Kidney (tissue), 14 donors: ENCODE results near the gene CDK11A. TPM values are rescaled to one million over a fixed set of nuclear protein-coding genes. Genes with fewer than 3 reads are reported as not detected.
"Not testable (repeated sequence)": the region's sequence is repeated elsewhere in the genome, so short reads cannot be mapped to it uniquely, and the experiment has no call there.

Experiments
- DNase-seq, 5 donors: peaks; one replicate each; pipeline ENCODE4 v3.0.0-alpha.2; 2013 to 2020
- FAIRE-seq: peaks from 2 replicates; lab custom pipeline; 2012; peaks lifted over from hg19 to GRCh38; lab: Jason Lieb, UNC
- H3K27ac ChIP-seq, 2 donors: one replicate each; pipeline ENCODE4 v1.7.0; 2013; ENCODE audit warnings: low read depth in 2 of 2, low read length in 2 of 2, inconsistent platforms in 1 of 2
- H3K27me3 ChIP-seq: one replicate; pipeline ENCODE4 v1.7.1; 2013; ENCODE audit warnings: low read length, inconsistent platforms; ENCODE audit not compliant: control insufficient read depth, insufficient read depth
- H3K36me3 ChIP-seq, 3 donors: one replicate each; pipeline versions ENCODE4 v1.7.0 to v1.7.1; 2013; ENCODE audit warnings: low read length in 3 of 3, control low read depth in 1 of 3, inconsistent platforms in 1 of 3; ENCODE audit not compliant: insufficient read depth in 3 of 3, control insufficient read depth in 2 of 3
- H3K4me1 ChIP-seq, 3 donors: one replicate each; pipeline versions ENCODE4 v1.7.0 to v1.7.1; 2013; ENCODE audit warnings: low read length in 3 of 3, inconsistent platforms in 1 of 3, low read depth in 1 of 3; ENCODE audit not compliant: control insufficient read depth in 2 of 3, insufficient read depth in 2 of 3
- H3K4me3 ChIP-seq, 3 donors: one replicate each; pipeline versions ENCODE4 v1.7.0 to v1.8.1; 2013; ENCODE audit warnings: low read length in 3 of 3, control low read depth in 1 of 3, inconsistent platforms in 1 of 3
- H3K9ac ChIP-seq, 3 donors: one replicate each; pipeline versions ENCODE4 v1.7.0 to v1.7.1; 2013; ENCODE audit warnings: low read length in 3 of 3, control low read depth in 1 of 3, inconsistent platforms in 1 of 3
- H3K9me3 ChIP-seq, 3 donors: one replicate each; pipeline versions ENCODE4 v1.7.0 to v1.7.1; 2013; ENCODE audit warnings: low read length in 3 of 3, control low read depth in 1 of 3, inconsistent platforms in 1 of 3; ENCODE audit not compliant: control insufficient read depth in 2 of 3, insufficient read depth in 1 of 3
- intact Hi-C: fragments of 100-400 bp; cut with DNase I; formaldehyde crosslinking; loops from one replicate; pipeline ENCODE4 v1.11.1; 2022
- polyA plus RNA-seq: library from polyadenylated mRNA; stranded (reverse); fragments of 350-450 nt; fragmentation: Illumina TruSeq; extraction: RNeasy Lipid Tissue Mini Kit (QIAGEN cat#74804); gene quantifications from one replicate; pipeline ENCODE4 v1.2.3, GENCODE V29; 2014; ENCODE audit warnings: low read depth, low replicate concordance; ENCODE audit not compliant: insufficient read depth
- total RNA-seq: library from RNA; stranded (reverse); fragmentation: NEBNext Ultra II Directional; extraction: Animal tissue kit (Norgen Biotek cat#: 25700); gene quantifications from one replicate; pipeline ENCODE4 v1.2.1, GENCODE V29; 2021
- TF ChIP-seq, protein P1 (sequence below): IDR thresholded peaks from 3 replicates; pipeline ENCODE4 v1.5.1; 2012; ENCODE audit warnings: mild to moderate bottlenecking, moderate library complexity, borderline replicate concordance; ENCODE audit not compliant: insufficient read depth; ENCODE audit errors: extremely low read depth
- donor health status: control.
- donor health status: control.
- donor health status: control.
- donor health status: control.
- donor health status: control.
- donor health status: DM: yes; HTN: yes; CAD: no.
- donor health status: Normal renal cell carcinoma (clear cell type).

CDK11A gene
- total and polyA plus RNA-seq, 2 donors from 2014 or later, result 21.5 to 37.3 TPM

DNA sequence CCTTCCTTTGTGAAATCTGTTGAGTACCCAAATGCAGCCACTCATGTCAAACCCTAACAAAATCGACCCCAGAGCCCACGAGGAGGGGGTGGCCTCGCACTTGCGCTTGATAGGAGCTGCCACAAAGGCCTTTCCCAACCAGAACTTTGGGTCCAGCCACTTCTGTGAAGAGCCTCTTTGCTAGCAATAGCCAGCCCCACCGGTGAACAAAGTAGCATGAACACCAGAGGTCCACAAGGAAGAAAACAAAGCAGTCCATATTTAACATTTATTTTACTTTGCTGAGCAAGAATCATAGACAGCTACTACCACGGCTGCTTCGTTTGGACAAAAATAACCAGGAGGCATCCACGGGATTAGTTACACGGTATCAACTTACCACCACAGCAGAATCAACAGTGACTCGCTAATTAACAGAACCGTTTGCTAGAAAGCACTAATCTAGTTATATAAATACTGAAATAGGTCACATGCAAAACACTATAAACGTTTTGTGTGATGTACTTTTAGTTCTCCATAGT, 3.0 kb upstream of the CDK11A start:
- H3K27ac ChIP-seq, H3K4me3 ChIP-seq, H3K9me3 ChIP-seq, H3K27me3 ChIP-seq, H3K9ac ChIP-seq, H3K4me1 ChIP-seq, FAIRE-seq, DNase-seq, H3K36me3 ChIP-seq, intact Hi-C loops: not testable (repeated sequence)

DNA sequence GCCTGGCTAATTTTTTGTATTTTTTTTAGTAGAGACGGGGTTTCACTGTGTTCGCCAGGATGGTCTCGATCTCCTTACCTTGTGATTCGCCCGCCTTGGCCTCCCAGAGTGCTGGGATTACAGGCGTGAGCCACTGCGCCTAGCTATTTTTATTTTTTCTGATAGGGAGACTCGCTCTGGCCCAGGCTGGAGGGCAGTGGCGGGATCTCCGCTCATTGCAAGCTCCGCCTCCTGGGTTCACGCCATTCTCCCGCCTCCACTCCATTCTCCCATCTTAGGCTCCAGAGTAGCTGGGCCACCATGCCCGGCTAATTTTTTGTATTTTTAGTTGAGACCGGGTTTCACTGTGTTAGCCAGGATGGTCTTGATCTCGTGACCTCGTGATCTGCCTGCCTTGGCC, 1.9 kb upstream of the CDK11A start:
- H3K36me3 ChIP-seq, H3K4me3 ChIP-seq, H3K4me1 ChIP-seq, H3K27me3 ChIP-seq, H3K27ac ChIP-seq, H3K9me3 ChIP-seq, H3K9ac ChIP-seq, FAIRE-seq, intact Hi-C loops: not testable (repeated sequence)
- DNase-seq, result peak in 1 of 5 donors; percentile 36

DNA sequence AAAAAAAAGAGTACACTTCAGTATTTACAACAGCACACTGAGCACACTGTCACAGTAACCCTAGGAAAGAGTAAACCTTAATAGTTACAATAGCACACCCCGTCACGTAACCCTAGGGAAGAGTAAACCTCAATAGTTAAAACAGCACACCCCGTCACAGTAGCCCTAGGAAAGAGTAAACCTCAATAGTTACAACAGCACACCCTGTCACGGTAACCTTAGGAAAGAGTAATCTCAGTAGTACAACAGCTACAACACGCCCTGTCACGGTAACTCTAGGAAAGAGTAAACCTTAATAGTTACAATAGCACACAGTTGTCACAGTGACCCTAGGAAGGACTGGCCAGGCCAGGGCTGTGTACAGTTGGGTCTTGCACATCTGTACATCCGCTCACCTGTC, 3.0 kb downstream of the CDK11A start:
- DNase-seq, result no peak
- TF ChIP-seq, protein P1, sequence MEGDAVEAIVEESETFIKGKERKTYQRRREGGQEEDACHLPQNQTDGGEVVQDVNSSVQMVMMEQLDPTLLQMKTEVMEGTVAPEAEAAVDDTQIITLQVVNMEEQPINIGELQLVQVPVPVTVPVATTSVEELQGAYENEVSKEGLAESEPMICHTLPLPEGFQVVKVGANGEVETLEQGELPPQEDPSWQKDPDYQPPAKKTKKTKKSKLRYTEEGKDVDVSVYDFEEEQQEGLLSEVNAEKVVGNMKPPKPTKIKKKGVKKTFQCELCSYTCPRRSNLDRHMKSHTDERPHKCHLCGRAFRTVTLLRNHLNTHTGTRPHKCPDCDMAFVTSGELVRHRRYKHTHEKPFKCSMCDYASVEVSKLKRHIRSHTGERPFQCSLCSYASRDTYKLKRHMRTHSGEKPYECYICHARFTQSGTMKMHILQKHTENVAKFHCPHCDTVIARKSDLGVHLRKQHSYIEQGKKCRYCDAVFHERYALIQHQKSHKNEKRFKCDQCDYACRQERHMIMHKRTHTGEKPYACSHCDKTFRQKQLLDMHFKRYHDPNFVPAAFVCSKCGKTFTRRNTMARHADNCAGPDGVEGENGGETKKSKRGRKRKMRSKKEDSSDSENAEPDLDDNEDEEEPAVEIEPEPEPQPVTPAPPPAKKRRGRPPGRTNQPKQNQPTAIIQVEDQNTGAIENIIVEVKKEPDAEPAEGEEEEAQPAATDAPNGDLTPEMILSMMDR, result no peak
- H3K4me1 ChIP-seq, result no peaks in the 10 kb centered on the region
- H3K27ac ChIP-seq, result no peak overlapping the region
- intact Hi-C loops, result no loop called here
- H3K4me3 ChIP-seq, result no peak overlapping the region
- H3K27me3 ChIP-seq, result no peaks in the 10 kb centered on the region
- no peaks in the 10 kb centered on the region for H3K9me3 ChIP-seq
- no peak for FAIRE-seq
- peaks cover 7 to 22% (median 12%) of the 10 kb centered on the region in 3 donors for H3K36me3 ChIP-seq
- no peak overlapping the region for H3K9ac ChIP-seq

DNA sequence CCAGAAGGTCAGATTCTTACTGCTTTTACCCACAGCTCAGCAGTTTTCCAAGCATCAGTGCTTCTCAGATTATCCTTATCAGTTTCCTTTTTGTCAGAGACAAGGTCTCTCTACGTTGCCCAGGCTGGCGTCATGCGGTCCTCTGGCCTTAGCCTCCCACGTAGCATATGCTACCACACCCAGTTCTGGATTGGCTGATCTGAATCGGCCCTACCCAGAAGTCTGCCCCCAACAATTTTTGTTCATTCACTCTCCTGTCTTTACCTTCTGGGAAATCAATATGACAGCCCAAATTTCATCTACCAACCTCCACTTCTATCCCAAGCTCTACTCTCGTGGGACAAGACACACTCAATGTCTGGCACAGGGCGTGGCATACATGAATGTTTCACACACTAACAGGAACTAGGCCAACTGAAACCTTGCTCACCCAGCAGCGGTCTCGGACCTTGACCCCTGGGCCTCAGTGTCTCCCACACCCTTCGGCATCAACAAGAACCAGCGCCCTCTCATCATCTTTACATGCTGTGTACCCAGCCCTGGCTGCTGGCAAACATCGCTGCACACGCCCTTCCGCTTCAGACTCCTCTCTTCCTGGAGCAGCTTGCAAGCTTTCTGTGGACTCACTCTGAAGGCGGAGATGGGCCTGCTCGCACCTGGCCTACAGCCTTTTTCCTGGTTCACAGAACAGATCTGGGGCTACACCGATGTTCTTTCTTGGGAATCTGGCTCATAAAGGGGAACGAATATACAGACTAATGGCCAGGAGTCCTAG, 8.9 kb downstream of the CDK11A start:
- peaks cover 2 to 12% (median 6%) of the 10 kb centered on the region in 3 donors for H3K36me3 ChIP-seq
- H3K9me3 ChIP-seq, H3K27me3 ChIP-seq, H3K27ac ChIP-seq, intact Hi-C loops, H3K4me1 ChIP-seq, H3K4me3 ChIP-seq, FAIRE-seq, H3K9ac ChIP-seq: not testable (repeated sequence)
- peak in 1 of 5 donors; percentile 8 for DNase-seq

DNA sequence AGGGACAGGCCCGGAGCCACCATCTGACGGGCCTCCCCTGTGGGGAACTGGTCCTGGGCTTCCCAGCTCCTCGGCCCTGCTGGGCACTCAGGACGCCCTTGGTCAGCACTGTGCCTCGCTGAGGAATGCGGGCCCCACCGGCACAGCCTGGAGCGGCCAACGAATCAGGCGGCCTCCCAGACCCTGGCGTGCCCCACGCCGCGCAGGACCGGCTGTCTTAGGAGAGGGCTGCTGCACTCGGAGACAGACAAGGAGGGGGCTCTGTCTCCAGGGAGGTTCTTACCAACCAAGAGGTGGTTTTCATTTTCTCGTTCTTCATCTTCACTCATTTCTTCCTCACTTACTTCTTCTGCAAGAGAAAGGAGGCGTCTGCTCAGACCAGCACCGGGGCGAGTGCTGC, 16.3 kb downstream of the CDK11A start:
- H3K36me3 ChIP-seq, H3K27me3 ChIP-seq, FAIRE-seq, H3K9me3 ChIP-seq, H3K4me1 ChIP-seq, H3K4me3 ChIP-seq, DNase-seq, H3K9ac ChIP-seq, H3K27ac ChIP-seq, intact Hi-C loops: not testable (repeated sequence)

DNA sequence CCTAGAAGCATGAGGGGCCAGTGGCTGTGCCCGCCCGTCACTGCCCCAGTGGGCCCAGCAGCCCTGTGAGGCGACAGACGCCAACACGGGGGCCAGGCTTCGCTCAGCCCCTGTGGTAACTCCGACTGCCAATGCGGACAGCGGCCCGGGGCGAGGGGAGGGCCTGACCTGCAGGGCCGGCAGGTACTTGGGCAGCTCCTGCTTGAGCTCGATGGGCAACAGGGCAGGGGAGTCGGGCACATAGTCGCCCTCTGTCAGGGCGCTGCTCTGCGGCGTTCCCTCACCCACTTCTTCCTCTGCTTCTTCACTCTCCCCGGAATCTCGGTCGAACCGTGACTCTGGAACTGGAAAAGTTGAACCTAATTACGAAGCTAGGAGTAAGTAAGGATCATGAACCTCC, 16.9 kb downstream of the CDK11A start:
- H3K27ac ChIP-seq, H3K36me3 ChIP-seq, intact Hi-C loops, H3K9ac ChIP-seq, H3K9me3 ChIP-seq, H3K4me3 ChIP-seq, H3K4me1 ChIP-seq, FAIRE-seq, H3K27me3 ChIP-seq: not testable (repeated sequence)
- DNase-seq, result peak in 1 of 5 donors; percentile 4

DNA sequence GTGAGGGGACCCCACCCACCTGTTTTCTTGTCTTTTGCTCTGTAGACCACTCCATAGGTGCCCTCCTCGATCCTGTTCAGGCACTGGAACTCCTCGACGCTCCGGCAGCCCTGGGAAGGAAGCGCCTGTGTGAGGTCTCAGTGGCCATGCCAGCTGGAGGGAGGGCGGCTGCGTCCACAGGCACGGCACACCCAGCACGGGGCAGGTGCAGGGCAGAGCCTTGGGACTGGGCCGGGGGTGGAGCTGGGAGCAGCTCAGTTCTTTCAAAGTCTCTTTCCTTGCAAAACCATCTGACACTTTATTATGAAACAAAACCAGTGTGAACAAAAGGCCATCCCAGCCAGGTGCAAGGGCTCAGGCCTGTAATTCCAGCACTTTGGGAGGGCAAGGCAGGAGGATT, 18.5 kb downstream of the CDK11A start:
- FAIRE-seq, DNase-seq, H3K4me3 ChIP-seq, H3K27me3 ChIP-seq, H3K9ac ChIP-seq, H3K27ac ChIP-seq, H3K36me3 ChIP-seq, H3K4me1 ChIP-seq, intact Hi-C loops, H3K9me3 ChIP-seq: not testable (repeated sequence)
